Endothelial cell (in vitro differentiated cells): Measurements from ENCODE around the gene PHOSPHO2. TPM values are rescaled to one million over a fixed set of nuclear protein-coding genes. Genes with fewer than 3 reads are reported as not detected.
"Not testable (repeated sequence)": the region's sequence is repeated elsewhere in the genome, so short reads cannot be mapped to it uniquely, and the experiment has no call there.

Experiments used
- DNase-seq: peaks from one replicate; pipeline ENCODE4 v3.0.0; 2021; ENCODE audit warnings: low spot score
- H3K27ac Mint-ChIP-seq: one replicate; pipeline ENCODE4 v1.8.0; 2021; ENCODE audit warnings: mixed read lengths, inconsistent platforms; ENCODE audit not compliant: unreplicated experiment
- H3K27me3 Mint-ChIP-seq: one replicate; pipeline ENCODE4 v1.8.0; 2021; ENCODE audit warnings: mild to moderate bottlenecking, moderate library complexity, mixed read lengths, inconsistent platforms; ENCODE audit not compliant: unreplicated experiment
- H3K36me3 Mint-ChIP-seq: one replicate; pipeline ENCODE4 v1.8.0; 2021; ENCODE audit warnings: mild to moderate bottlenecking, low read depth, mixed read lengths, inconsistent platforms; ENCODE audit not compliant: unreplicated experiment
- H3K4me1 Mint-ChIP-seq: one replicate; pipeline ENCODE4 v1.8.0; 2021; ENCODE audit warnings: mild to moderate bottlenecking, mixed read lengths, inconsistent platforms; ENCODE audit not compliant: unreplicated experiment
- H3K4me3 Mint-ChIP-seq: one replicate; pipeline ENCODE4 v1.8.0; 2021; ENCODE audit warnings: mild to moderate bottlenecking, mixed read lengths, inconsistent platforms; ENCODE audit not compliant: unreplicated experiment
- H3K9me3 Mint-ChIP-seq: one replicate; pipeline ENCODE4 v1.8.0; 2021; ENCODE audit warnings: mixed read lengths, inconsistent platforms; ENCODE audit not compliant: unreplicated experiment
- CTCF ChIP-seq: fragments of 200-600 bp; sonication (generic); IDR thresholded peaks from one replicate; pipeline ENCODE4 v1.5.0; 2021; ENCODE audit warnings: antibody characterized with exemption; ENCODE audit not compliant: unreplicated experiment
- total RNA-seq: library from RNA; stranded (reverse); fragmentation: NEBNext Ultra II Directional; extraction: Animal tissue kit (Norgen Biotek cat#: 25700); gene quantifications from one replicate; pipeline ENCODE4 v1.2.1, GENCODE V29; 2021; ENCODE audit not compliant: unreplicated experiment

Gene PHOSPHO2
- total RNA-seq, 1 donor from 2014 or later, result 10.5 TPM

GRCh38 chr2:169683054-169683424 lies 11.2 kb upstream of the PHOSPHO2 start:
- peaks cover 7% of the 10 kb centered on the region for H3K36me3 Mint-ChIP-seq
- H3K9me3 Mint-ChIP-seq, result no peaks in the 10 kb centered on the region
- no peak overlapping the region for H3K27ac Mint-ChIP-seq
- H3K4me3 Mint-ChIP-seq, result no peak overlapping the region
- H3K4me1 Mint-ChIP-seq, result peaks cover 3% of the 10 kb centered on the region
- no peak for TF ChIP-seq CTCF
- no peak for DNase-seq
- H3K27me3 Mint-ChIP-seq, result peaks cover 2% of the 10 kb centered on the region

DNA sequence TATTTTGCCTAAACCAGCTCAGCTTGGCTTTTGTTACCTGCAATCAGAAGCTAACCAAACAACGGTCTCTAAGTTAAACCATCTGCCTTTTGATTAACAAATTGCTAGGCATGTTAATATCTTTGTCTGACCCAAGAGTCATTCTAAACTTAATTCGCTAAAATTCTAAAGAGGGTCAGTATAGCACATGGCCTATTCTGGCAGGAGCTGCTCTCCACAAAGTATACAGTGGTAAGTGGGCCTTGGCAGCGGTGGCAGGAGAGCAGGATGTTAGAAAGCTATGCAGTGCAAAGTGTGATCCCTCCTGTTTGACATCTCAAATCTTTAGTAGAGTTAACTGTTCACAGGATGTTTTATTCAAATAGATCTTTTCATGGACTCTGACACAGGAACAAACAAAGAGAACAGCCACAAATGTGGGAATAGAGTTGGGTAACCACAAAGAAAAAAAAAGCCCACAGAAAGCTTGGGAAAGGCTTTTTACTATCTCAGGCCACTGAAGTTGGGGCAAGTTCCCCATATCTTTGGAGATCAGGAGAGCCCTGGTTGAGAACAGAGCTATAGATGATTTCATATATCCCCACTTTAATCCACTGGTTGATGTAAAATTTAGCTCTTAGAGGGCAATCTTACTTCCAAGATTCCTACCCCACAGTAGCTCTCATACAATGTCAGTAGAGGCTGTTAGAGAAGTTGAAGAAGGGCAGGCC lies 10.7 kb upstream of the PHOSPHO2 start:
- Mint-ChIP-seq H3K9me3 (peaks cover 4% of the 10 kb centered on the region), H3K4me1 (peaks cover 3% of the 10 kb centered on the region), H3K4me3 (no peak overlapping the region), H3K27ac (no peak overlapping the region), H3K36me3 (peaks cover 13% of the 10 kb centered on the region), H3K27me3 (peaks cover 2% of the 10 kb centered on the region)
- no peak for TF ChIP-seq CTCF
- DNase-seq, result no peak

DNA sequence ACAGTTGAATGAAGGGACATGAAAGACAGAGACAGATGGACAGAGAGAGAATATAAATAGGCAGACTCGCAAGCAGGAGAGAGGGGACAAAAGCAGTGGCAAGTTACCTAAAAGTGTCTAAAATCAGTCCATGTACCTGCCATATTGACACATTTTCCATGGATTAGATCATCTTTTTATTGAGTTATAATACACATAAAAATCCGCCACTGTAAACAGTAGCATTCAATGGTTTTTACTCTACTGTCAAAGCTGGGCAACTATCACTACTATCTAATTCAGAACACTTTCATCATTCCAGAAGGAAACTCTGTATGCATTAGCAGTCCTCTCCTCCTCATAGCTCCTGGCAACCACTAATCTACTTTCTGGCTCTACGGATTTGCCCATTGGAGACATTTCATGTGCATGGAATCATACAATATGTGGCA lies 10.1 kb upstream of the PHOSPHO2 start:
- no peak for TF ChIP-seq CTCF
- Mint-ChIP-seq H3K4me3 (no peak overlapping the region), H3K36me3 (peaks cover 15% of the 10 kb centered on the region), H3K27ac (no peak overlapping the region), H3K4me1 (peaks cover 3% of the 10 kb centered on the region), H3K9me3 (peaks cover 7% of the 10 kb centered on the region), H3K27me3 (peaks cover 2% of the 10 kb centered on the region)
- DNase-seq, result no peak

DNA sequence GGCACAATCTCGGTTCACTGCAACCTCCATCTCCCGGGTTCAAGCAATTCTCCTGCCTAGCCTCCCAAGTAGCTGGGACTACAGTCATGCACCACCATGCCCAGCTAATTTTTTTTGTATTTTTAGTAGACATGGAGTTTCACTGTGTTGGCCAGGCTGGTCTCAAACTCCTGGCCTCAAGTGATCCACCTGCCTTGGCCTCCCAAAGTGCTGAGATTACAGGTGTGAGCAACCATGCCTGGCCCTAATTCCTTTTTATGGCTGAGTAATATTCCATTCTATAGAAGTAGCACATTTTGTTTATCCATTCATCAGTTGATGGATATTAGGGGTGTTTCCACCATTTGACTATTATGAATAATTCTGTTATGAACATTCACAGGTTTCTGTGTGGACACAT lies 9.6 kb upstream of the PHOSPHO2 start:
- H3K4me3 Mint-ChIP-seq, result not testable (repeated sequence)

DNA sequence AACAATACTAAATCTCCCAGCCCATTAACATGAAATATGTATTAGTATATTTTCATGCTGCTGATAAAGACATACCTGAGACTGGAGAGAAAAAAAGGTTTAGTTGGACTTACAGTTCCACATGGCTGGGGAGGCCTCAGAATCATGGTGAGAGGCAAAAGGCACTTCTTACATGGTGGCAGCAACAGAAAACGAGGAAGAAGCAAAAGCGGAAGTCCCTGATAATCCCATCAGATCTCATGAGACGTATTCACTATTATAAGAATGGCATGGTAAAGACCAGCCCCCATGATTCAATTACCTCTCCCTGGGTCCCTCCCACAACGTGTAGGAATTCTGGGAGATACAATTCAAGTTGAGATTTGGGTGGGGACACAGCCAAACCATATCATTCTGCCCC lies 7.4 kb upstream of the PHOSPHO2 start:
- not testable (repeated sequence) for H3K4me3 Mint-ChIP-seq, DNase-seq, H3K9me3 Mint-ChIP-seq, H3K4me1 Mint-ChIP-seq, H3K27me3 Mint-ChIP-seq, H3K27ac Mint-ChIP-seq
- H3K36me3 Mint-ChIP-seq, result peaks cover 15% of the 10 kb centered on the region

More for the DNA sequence above, 9.6 kb upstream of the PHOSPHO2 start:
- H3K27me3 Mint-ChIP-seq, DNase-seq, H3K27ac Mint-ChIP-seq, H3K4me1 Mint-ChIP-seq, H3K9me3 Mint-ChIP-seq: not testable (repeated sequence)
- H3K36me3 Mint-ChIP-seq, result peaks cover 15% of the 10 kb centered on the region

DNA sequence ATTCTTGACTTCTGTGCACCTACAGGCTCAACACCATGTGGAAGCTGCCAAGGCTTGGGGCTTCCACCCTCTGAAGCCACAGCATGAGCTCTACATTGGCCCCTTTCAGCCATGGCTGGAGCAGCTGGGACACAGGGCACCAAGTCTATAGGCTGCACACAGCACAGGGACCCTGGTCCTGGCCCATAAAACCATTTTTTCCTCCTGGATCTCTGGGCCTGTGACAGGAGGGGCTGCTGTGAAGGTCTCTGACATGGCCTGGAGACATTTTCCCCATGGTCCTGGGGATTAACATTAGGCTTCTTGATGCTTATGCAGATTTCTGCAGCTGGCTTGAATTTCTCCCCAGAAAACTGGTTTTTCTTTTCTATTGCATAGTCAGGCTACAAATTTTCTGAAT lies 6.3 kb upstream of the PHOSPHO2 start:
- H3K4me3 Mint-ChIP-seq, H3K4me1 Mint-ChIP-seq, H3K27ac Mint-ChIP-seq, H3K9me3 Mint-ChIP-seq, DNase-seq, H3K27me3 Mint-ChIP-seq: not testable (repeated sequence)
- peaks cover 20% of the 10 kb centered on the region for H3K36me3 Mint-ChIP-seq
